Activated B cell treated with CpG ODN at 0.5 μM for 24 hours (primary cell): ENCODE data around the gene LRRC74B. TPM values are rescaled to one million over a fixed set of nuclear protein-coding genes. Genes with fewer than 3 reads are reported as not detected.
"Not testable (repeated sequence)": the region's sequence is repeated elsewhere in the genome, so short reads cannot be mapped to it uniquely, and the experiment has no call there.

Experiments
- ATAC-seq: fragments of 200-7000 bp; cut with Tn5 transposase; one replicate; pipeline ENCODE4 v1.10.0; 2021; ENCODE audit warnings: low read depth, mild to moderate bottlenecking, moderate library complexity
- CTCF ChIA-PET: fragments of 350-600 bp; sonication (Branson Sonifier 250); formaldehyde crosslinking; loops from one replicate; lab custom pipeline; 2021; ENCODE audit warnings: antibody characterized with exemption; lab: Charles Lee
- POLR2A ChIA-PET: fragments of 350-600 bp; sonication (Branson Sonifier 250); formaldehyde crosslinking; loops from one replicate; lab custom pipeline; 2021; ENCODE audit warnings: antibody characterized with exemption; lab: Charles Lee
- DNase-seq: peaks from one replicate; pipeline ENCODE4 v3.0.0; 2022
- H3K27ac Mint-ChIP-seq: one replicate; pipeline ENCODE4 v1.8.0; 2020; ENCODE audit warnings: mixed read lengths
- H3K27me3 Mint-ChIP-seq: one replicate; pipeline ENCODE4 v1.8.0; 2021; ENCODE audit warnings: mixed read lengths
- H3K36me3 Mint-ChIP-seq: one replicate; pipeline ENCODE4 v1.8.0; 2021; ENCODE audit warnings: low read depth, mixed read lengths
- H3K4me1 Mint-ChIP-seq: one replicate; pipeline ENCODE4 v1.8.0; 2021; ENCODE audit warnings: mixed read lengths
- H3K4me3 Mint-ChIP-seq: one replicate; pipeline ENCODE4 v1.8.0; 2020; ENCODE audit warnings: mild to moderate bottlenecking, mixed read lengths
- H3K9me3 Mint-ChIP-seq: one replicate; pipeline ENCODE4 v1.8.0; 2020; ENCODE audit warnings: mixed read lengths
- intact Hi-C: fragments of 100-400 bp; cut with micrococcal nuclease; formaldehyde crosslinking; loops from one replicate; pipeline ENCODE4 v1.15.1; 2024
- total RNA-seq: library from RNA; stranded (reverse); gene quantifications from 2 replicates; pipeline ENCODE4 v1.2.3, GENCODE V29; 2022
- TF ChIP-seq, protein P1 (sequence below): fragments of 200-600 bp; IDR thresholded peaks from one replicate; pipeline ENCODE4 v1.8.0; 2022; ENCODE audit warnings: antibody characterized with exemption, mild to moderate bottlenecking

The LRRC74B gene
- total RNA-seq, 1 donor from 2014 or later = not detected

DNA sequence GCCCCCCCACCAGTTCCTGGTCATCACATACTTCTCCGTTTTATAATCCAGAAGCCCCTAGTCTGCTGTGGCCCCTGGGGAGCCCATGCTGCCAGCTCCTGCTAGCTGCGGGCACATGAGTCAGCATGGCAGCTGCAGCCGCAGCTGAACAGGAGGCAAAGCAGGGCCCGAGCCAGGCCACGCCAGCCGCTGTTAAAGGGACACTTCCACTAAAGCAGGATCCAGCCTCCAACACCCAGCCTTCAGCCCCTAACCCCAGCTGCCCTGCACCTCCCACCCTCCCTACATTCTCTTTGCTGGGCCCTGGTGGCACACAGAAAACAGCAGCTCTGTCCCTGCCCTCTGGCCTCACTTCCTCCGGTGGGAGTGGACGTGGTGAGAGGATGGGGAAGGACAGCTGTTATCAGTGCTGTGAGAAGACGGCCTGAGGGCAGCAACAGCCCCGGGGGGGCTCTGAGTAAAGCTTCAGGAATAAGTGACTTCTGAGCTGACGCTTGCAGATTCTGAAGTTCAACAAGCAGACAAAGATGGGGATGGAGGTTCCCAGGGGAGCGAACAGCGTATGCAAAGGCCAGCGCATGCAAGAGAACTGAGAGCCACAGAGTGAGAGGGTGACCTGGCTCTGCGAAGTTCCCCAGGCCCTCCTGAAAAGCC, 688 bp upstream of the LRRC74B start:
- TF ChIP-seq, protein P1, sequence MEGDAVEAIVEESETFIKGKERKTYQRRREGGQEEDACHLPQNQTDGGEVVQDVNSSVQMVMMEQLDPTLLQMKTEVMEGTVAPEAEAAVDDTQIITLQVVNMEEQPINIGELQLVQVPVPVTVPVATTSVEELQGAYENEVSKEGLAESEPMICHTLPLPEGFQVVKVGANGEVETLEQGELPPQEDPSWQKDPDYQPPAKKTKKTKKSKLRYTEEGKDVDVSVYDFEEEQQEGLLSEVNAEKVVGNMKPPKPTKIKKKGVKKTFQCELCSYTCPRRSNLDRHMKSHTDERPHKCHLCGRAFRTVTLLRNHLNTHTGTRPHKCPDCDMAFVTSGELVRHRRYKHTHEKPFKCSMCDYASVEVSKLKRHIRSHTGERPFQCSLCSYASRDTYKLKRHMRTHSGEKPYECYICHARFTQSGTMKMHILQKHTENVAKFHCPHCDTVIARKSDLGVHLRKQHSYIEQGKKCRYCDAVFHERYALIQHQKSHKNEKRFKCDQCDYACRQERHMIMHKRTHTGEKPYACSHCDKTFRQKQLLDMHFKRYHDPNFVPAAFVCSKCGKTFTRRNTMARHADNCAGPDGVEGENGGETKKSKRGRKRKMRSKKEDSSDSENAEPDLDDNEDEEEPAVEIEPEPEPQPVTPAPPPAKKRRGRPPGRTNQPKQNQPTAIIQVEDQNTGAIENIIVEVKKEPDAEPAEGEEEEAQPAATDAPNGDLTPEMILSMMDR = no peak
- Mint-ChIP-seq H3K27ac (peak overlapping the region; percentile 77), H3K36me3 (no peaks in the 10 kb centered on the region), H3K4me1 (peaks cover 24% of the 10 kb centered on the region), H3K9me3 (no peaks in the 10 kb centered on the region), H3K27me3 (peaks cover 20% of the 10 kb centered on the region), H3K4me3 (peak overlapping the region; percentile 80)
- DNase-seq (peak; percentile 26), ATAC-seq (peak; percentile 56)
- CTCF ChIA-PET = no interaction called here
- POLR2A ChIA-PET = interaction anchor here (1.3 to 2.4 kb wide), 2 partner anchors 43 to 63 kb away, joined by 7 to 8 read pairs; partner anchors contain the start of genes LZTR1 and THAP7
- intact Hi-C loops = no loop called here

DNA sequence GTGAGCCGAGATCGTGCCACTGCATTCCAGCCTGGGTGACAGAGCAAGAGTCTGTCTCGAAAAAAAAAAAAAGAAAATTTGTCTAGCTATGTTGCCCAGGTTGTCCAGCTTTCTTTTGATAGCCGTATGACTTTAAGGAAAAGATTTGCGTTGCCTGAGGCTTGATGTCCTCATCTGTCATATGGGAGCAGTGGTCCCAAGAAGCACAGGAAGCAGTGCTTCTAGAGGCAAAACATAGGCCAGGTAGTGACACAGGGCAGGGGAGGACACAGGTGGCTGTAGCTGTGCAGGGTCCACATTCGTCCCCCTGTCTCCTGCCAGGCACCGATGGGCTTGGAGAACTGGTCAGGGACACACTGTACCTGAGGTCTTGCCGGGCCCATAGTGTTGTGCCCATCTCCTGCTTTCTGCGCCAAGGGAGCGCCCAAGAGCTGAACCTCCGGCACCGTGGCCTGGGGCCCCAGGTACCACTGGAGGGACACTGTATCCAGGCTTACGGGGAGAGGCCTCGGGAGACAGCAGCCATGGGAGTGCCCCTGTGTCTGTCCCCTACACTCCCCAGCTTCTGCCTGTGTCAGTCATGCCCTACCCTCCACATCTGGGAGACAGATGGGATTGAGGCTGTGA, 1.4 kb downstream of the LRRC74B start:
- ATAC-seq (no peak), DNase-seq (no peak)
- Mint-ChIP-seq H3K27ac (no peak overlapping the region), H3K36me3 (no peaks in the 10 kb centered on the region), H3K4me3 (no peak overlapping the region), H3K27me3 (peaks cover 20% of the 10 kb centered on the region), H3K9me3 (no peaks in the 10 kb centered on the region), H3K4me1 (peaks cover 24% of the 10 kb centered on the region)
- CTCF ChIA-PET = no interaction called here
- intact Hi-C loops = loop anchor here (1.0 kb wide), 1 partner anchor 45 kb away; the partner anchor contains the start of gene THAP7
- TF ChIP-seq, protein P1 = no peak
- POLR2A ChIA-PET = no interaction called here

DNA sequence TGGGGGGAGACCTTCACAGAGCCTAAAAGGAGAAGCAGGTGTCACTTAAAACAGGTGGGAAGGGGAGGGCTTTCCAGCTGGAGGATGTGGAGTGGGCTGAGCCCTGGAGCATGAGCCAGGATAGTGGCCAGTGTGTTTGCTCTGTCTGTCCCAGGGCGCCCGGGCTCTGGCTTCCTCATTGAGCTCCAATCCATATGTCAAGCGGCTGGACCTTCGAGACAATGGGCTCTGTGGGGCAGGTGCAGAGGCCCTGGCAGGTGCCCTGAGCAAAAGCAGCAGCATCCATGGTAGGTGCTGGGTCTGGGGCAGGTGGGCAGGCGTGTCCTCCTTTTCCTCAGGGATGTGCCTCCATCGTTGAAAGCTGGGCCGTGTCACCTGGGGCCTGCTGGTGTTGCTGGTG, 2.0 kb downstream of the LRRC74B start:
- no peaks in the 10 kb centered on the region for H3K36me3 Mint-ChIP-seq
- intact Hi-C loops = loop anchor here (1.0 kb wide), 1 partner anchor 45 kb away; the partner anchor contains the start of gene THAP7
- CTCF ChIA-PET = no interaction called here

DNA sequence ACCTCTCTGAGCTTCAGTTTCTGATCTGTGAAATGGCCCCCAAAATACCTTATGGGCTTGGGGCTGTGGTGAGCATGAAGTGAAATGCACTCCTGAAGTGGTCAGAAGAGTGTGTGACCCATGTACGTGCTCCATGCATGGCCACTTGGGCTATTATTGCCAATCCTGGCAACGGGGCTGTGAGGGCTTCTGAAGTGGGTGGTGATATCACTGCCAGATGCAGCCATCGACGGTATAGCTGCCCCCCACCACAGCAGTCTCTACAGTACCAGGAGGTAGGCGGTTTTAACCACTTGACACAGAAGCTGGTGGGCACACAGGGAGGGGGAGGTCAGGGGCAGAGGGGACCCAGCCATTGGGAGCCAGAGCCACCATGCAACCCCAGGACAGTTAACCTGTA, 2.7 kb downstream of the LRRC74B start:
- POLR2A ChIA-PET, ATAC-seq: not testable (repeated sequence)

More for the DNA sequence above, 2.0 kb downstream of the LRRC74B start:
- DNase-seq (no peak), ATAC-seq (no peak)
- POLR2A ChIA-PET = no interaction called here
- H3K4me3 Mint-ChIP-seq = no peak overlapping the region
- no peaks in the 10 kb centered on the region for H3K9me3 Mint-ChIP-seq
- H3K27me3 Mint-ChIP-seq = peaks cover 19% of the 10 kb centered on the region
- no peak overlapping the region for H3K27ac Mint-ChIP-seq
- TF ChIP-seq, protein P1 = no peak
- peaks cover 24% of the 10 kb centered on the region for H3K4me1 Mint-ChIP-seq

DNA sequence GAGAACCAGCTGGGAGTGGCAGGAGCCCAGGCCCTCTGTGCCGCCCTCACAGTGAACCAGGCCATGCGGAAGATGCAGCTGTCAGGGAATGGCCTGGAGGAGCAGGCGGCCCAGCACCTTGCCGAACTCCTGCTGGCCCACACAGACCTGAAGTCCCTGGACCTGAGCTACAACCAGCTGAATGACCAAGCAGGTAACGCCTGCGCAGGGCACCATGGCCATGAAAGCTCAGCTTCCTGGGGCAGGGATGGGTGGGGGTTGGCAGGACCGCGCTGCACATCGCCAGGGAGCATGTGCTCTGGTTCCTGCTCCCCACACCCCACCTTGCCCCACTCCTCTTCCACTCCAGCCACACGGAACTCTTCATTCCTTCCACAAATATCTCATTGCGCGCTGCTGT, 3.2 kb downstream of the LRRC74B start:
- H3K4me3 Mint-ChIP-seq, DNase-seq, intact Hi-C loops, CTCF ChIA-PET, ATAC-seq, H3K27ac Mint-ChIP-seq, POLR2A ChIA-PET, H3K9me3 Mint-ChIP-seq, H3K36me3 Mint-ChIP-seq: not testable (repeated sequence)
- Mint-ChIP-seq H3K4me1 (peaks cover 16% of the 10 kb centered on the region), H3K27me3 (peaks cover 11% of the 10 kb centered on the region)

More for the DNA sequence above, 2.7 kb downstream of the LRRC74B start:
- H3K36me3 Mint-ChIP-seq, intact Hi-C loops, DNase-seq, CTCF ChIA-PET, H3K4me3 Mint-ChIP-seq, H3K27ac Mint-ChIP-seq, H3K9me3 Mint-ChIP-seq: not testable (repeated sequence)
- Mint-ChIP-seq H3K4me1 (peaks cover 21% of the 10 kb centered on the region), H3K27me3 (peaks cover 16% of the 10 kb centered on the region)

DNA sequence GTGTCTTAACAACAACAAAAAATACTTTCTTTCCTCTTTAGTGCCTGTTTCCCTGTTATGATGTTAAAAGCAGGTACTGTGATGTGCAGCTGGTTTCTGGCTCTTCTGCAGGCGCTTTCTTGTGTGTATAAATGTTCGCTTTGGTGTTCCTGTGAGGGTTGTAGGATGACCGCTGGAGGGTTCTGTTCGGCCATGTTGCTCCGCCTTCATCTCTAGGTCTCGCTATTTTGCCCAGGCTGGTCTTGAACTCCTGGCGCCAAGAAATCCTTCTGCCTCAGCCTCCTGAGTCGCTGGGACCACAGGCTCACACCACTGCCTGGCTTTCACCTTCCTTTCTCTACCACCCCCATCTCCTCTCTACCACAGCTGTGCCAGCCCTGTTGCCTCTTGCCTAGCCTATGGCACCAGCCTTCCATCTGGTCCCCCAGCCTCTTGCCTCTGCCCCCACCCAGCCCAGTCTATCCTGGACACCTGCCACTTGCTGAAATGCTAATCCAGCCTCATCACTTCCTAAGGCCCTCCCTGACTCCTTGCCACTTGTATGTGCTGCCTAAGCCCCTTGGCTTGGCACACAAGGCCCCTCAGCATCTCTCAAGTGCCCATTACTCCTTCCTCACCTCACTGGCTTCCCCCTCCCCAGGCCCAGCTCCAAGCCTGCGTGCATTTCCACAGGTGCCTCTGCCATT, 5.5 kb downstream of the LRRC74B start:
- no peak overlapping the region for H3K4me3 Mint-ChIP-seq
- H3K27me3 Mint-ChIP-seq = peaks cover 17% of the 10 kb centered on the region
- peaks cover 6% of the 10 kb centered on the region for H3K4me1 Mint-ChIP-seq
- intact Hi-C loops = no loop called here
- ATAC-seq = no peak
- H3K36me3 Mint-ChIP-seq = no peaks in the 10 kb centered on the region
- DNase-seq = no peak
- no peaks in the 10 kb centered on the region for H3K9me3 Mint-ChIP-seq
- POLR2A ChIA-PET = no interaction called here
- TF ChIP-seq, protein P1 = no peak
- CTCF ChIA-PET = no interaction called here
- no peak overlapping the region for H3K27ac Mint-ChIP-seq
